WI38 (cell line): ENCODE data around the gene CLIC5.

Experiments
- H3K4me3 ChIP-seq: 2 replicates; pipeline ENCODE4 v1.5.1; 2011; ENCODE audit warnings: low read depth, mild to moderate bottlenecking, control low read depth, low read length
- TF ChIP-seq, protein P1 (sequence below): IDR thresholded peaks from 2 replicates; pipeline ENCODE4 v1.5.1; 2012; ENCODE audit warnings: low read depth, mild to moderate bottlenecking, control low read depth, low read length

The CLIC5 gene

DNA sequence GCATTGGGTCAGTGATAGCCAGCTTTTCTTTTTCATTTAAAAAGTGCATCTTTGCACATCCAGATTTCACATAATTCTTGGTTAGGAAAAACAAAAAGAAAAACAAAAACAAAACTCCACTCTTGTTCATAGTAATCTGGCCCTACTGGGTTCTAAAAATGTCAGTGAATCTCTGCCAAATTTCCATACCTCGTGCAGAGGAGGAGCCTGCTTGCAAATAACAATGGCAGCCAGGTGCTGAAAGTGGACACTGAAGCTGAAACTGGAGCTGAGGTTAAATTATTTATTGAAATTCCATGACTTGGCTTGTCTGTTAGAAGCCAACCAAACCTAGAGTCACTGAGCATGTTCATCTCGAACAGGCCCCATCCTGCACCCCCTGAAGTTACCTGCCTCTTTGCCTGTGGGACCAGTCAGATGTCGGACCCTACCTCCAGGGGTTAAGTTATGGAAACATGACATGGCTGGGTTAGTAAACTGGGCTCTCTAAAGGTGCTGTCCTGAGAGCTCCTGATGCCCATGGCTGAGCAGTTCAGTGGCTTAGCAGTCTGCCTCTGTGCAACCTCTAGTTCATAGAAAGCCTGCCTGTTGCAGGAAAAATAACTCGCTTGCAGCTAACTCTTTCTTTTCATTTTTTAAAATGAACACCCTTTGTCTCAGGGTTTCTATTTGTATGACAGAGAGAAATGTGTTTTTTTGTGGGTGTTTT, 42.7 kb downstream of the CLIC5 start:
- TF ChIP-seq, protein P1, sequence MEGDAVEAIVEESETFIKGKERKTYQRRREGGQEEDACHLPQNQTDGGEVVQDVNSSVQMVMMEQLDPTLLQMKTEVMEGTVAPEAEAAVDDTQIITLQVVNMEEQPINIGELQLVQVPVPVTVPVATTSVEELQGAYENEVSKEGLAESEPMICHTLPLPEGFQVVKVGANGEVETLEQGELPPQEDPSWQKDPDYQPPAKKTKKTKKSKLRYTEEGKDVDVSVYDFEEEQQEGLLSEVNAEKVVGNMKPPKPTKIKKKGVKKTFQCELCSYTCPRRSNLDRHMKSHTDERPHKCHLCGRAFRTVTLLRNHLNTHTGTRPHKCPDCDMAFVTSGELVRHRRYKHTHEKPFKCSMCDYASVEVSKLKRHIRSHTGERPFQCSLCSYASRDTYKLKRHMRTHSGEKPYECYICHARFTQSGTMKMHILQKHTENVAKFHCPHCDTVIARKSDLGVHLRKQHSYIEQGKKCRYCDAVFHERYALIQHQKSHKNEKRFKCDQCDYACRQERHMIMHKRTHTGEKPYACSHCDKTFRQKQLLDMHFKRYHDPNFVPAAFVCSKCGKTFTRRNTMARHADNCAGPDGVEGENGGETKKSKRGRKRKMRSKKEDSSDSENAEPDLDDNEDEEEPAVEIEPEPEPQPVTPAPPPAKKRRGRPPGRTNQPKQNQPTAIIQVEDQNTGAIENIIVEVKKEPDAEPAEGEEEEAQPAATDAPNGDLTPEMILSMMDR: no peak
- H3K4me3 ChIP-seq: no peak overlapping the region

DNA sequence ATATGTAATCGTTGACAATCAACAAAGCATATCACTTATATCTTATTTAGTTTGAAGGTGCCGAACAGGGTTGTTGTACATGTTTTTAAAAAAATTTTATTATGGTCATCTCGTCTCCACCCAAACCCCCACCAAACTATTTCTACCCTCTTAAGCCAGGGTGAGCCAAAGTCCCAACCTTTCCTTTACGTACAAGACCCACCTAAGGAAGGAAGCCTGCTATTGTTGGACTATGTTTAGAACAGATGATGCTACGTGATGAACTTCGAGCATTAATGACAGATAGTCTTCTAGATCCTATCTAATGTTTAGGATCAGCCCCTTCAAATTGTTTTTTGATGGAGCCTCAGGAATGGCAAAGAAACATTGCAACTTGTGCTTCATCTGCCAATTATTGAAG, 44.4 kb downstream of the CLIC5 start:
- no peak overlapping the region for H3K4me3 ChIP-seq
- TF ChIP-seq, protein P1: no peak

DNA sequence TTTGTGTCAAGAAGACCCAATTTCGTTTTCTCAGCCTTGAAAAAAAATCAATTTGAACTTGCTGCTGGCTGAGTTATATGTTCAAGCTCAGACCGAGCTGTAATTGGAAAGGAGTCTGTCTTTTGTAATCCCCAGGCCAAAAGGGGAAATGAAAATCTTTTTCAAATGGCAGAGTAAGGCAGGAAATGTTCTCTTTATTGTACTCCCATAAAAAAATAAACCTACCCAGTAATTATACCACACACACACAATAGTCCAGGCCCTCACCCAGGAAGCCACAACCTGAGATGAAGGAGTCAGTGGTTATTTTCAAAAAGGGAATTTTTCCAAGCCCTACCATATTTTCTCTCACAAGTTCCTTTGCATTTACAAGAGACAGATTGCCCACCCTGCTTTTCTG, 45.3 kb downstream of the CLIC5 start:
- TF ChIP-seq, protein P1: no peak
- no peak overlapping the region for H3K4me3 ChIP-seq

DNA sequence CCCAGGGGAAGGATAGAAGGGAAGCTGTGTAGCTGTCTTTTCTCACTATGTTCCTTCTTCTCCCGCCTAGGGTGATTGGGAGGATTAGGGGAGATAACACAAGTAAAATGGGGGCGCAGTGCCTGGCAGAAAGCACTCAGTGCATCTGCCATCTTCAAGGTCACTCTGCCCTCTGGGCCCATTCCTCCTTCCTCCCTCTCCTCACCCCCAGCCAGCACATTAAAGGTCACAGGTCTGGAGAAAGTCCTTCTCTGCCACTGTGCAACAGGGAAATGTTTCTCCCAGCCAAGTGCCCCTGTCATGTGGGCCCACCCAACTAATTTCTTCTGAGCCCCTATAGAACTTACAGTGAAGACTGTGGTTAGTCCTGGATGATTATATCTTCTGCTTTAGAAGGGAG, 45.8 kb downstream of the CLIC5 start:
- TF ChIP-seq, protein P1: no peak
- H3K4me3 ChIP-seq: no peak overlapping the region

DNA sequence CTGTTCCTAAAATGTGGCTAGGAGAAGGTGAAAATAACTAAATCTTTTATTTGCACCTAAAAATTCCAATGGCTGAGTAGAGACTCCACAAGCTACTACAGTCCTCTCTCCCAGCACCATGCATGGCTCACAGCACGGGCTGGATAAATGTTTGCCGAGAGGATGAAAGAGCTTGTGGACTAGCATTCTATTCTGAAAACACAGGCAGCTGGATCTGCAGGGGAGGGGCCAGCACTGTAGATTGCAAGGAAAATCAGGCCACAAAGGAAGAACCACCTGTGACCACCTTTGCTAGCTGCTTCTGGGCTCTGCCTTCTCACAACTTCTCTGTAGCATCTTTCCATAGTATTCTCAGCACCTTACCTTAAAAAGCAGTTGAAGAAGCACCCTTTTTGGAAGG, 46.6 kb downstream of the CLIC5 start:
- H3K4me3 ChIP-seq: no peak overlapping the region
- TF ChIP-seq, protein P1: no peak

DNA sequence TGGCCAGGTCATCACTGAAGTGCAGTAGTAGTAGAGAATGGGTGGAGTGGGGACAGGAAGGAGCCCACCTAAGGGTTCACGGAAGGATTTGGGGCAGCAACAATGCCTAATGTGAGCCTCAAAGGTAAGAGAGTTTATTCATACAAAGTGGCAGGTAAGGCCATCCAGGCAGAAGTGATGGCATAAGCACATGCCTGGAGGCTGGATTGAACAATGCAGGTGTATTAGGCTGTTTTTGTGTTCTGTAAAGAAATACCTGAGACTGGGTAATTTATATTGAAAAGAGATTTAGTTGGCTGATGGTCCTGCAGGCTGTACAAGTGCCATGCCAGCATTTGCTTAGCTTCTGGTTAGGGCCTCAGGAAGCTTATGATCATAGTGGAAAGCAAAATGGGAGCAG, 48.3 kb downstream of the CLIC5 start:
- TF ChIP-seq, protein P1: no peak
- H3K4me3 ChIP-seq: no peak overlapping the region

DNA sequence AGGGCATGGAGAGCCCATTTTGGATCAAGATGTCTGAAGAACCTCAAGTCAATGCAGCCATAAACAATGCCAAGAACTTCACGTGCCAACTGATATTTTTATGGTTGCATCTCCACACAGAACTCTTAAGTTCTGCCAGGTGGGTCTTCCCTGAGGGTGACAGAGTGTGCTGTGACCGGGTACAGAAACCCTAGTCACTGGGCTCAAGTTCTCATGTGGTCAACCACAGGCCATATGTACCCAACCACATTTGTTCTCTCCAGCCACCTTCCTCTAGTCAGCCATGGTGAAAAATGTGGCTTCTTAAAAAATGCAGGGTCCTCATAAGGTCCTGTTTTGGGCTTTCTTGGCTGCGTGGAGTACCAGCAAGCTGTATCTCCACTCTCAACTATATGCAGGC, 48.9 kb downstream of the CLIC5 start:
- H3K4me3 ChIP-seq: no peak overlapping the region
- TF ChIP-seq, protein P1: no peak
